Panc1 (cell line): ENCODE data around the gene CSF2RB.

ENCODE experiments used
- CTCF ChIP-seq: fragments of 450-650 bp; IDR thresholded peaks from 2 replicates; pipeline ENCODE4 v1.5.1; 2017; ENCODE audit warnings: mild to moderate bottlenecking
- POLR2AphosphoS5 ChIP-seq: IDR thresholded peaks from 2 replicates; pipeline ENCODE4 v1.6.1; 2012; ENCODE audit warnings: mild to moderate bottlenecking, low read depth, low read length, moderate library complexity
- SIN3A ChIP-seq: IDR thresholded peaks from 2 replicates; pipeline ENCODE4 v1.6.1; 2012; ENCODE audit warnings: low read depth, mild to moderate bottlenecking, low read length, moderate library complexity, borderline replicate concordance; ENCODE audit not compliant: insufficient read depth
- TCF7L2 ChIP-seq: IDR thresholded peaks from 2 replicates; pipeline ENCODE4 v1.6.1; 2011; ENCODE audit warnings: mild to moderate bottlenecking, low read depth, low read length, inconsistent platforms

GRCh38 chr22:36936362-36937116 lies 23.1 kb downstream of the CSF2RB start:
- TF ChIP-seq CTCF (no peak), POLR2AphosphoS5 (no peak), SIN3A (no peak), TCF7L2 (no peak)
